Hematopoietic multipotent progenitor cell (in vitro differentiated cells): ENCODE data around the gene MDGA2. TPM values are rescaled to one million over a fixed set of nuclear protein-coding genes. Genes with fewer than 3 reads are reported as not detected.

Source experiments
- DNase-seq, 3 donors: peaks; one replicate each; pipeline ENCODE4 v3.0.0-alpha.2; 2011 to 2015; ENCODE audit warnings: low read depth in 2 of 3, low spot score in 2 of 3
- total RNA-seq: library from RNA; depleted of rRNA; stranded (reverse); fragments of >200 nt; gene quantifications from one replicate; pipeline ENCODE4 v1.2.3, GENCODE V29; 2012

The MDGA2 gene
- total RNA-seq = 0.27 TPM

DNA sequence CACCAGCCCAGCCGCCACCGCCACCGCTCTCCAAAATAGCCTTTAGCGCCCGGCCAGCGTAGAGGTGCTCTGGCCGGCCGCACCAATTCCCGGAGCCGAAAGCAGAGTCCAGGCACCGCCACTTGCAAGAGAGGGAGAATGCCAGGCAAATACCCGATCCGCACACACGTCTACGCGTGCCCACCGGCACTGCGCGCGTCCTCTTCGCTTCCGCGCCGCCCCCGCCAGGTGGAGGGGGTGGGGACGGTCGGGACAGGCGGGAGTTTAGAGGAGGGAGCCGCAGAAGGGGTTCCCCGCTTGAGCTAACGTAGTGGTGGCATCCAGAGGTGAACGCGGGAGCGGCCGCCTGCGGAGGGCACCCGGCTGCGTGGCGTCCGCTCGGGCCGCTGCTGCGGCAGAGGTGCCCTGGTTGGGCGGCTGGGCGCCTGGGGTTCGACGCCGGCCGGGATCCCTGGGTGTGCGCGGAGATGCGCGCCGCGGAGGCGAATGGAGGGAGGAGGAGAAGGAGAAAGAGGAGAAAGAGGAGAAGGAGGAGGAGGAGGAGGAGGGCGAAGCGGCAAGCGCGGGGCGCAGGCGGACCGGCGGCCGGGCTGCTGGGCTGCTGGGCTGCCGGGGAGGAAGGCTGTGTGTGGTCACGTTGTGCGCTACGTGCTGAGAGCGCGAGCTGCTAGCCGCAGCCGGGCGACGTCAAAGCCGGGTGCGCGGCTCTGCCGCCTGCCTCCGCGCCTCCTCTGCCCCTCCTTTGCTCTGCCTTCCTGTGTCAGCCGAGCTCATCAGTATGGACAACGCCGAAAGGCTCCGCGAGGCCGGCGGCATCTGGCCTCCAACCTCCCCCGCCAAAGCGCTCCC is at the start of gene MDGA2:
MDGA2 (minus strand) TSS at position 140 of the 849 bp plus-strand sequence.
- DNase-seq = peak in 1 of 3 donors; percentile 20

DNA sequence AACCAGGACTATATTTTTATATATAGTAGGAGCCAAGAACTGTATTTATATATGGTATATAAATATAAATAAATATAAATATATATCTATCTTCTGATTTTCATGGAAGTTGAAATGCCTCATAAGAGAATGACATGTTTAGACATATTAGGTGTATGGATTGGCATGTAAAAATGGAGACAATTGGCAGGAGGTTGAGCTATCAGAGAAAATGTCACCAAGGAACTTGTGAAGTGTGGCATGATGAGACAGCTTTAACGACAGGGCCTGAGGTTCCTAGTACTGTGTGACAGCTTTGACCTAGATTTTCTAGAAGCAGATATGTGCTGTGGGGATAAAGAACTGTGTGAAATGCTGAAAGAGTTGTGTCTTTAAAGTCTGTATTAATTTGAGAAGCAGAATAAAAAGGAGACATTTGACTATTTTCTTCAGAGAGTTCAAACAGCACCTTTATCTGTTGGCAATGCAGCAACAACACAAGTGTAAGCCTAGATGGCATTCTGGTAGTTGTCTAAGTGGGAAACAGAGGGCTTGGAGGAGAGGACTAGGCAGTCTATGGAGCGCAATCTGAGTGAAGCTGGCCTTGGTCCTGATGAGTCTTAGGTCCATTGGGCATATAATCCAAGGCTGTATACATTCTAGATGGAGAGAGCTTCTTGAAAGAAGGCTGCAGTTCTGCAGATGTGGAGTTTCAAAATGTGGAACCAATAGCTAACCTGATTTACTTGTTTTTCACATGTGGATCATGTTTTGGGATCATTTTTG is 47.7 kb upstream of the MDGA2 start:
- no peak for DNase-seq

DNA sequence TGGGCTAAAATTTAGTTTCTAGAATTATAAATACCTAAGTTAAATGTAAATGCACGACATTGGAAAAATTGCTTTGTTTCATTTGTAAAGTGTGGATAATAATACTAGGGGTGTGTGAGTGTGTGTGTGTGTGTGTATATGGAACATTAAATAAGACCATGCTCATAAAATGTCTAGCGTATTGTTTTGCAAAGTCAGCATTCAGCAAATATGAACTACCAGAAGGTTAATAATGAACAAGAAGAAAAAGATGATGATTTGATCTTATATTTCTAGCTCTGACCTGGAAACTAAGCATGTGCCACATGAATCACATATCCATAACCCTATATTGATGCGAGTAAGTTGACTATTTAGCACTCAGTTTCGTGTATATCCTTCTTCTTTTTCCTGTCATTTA is 44.9 kb upstream of the MDGA2 start:
- DNase-seq = no peak

DNA sequence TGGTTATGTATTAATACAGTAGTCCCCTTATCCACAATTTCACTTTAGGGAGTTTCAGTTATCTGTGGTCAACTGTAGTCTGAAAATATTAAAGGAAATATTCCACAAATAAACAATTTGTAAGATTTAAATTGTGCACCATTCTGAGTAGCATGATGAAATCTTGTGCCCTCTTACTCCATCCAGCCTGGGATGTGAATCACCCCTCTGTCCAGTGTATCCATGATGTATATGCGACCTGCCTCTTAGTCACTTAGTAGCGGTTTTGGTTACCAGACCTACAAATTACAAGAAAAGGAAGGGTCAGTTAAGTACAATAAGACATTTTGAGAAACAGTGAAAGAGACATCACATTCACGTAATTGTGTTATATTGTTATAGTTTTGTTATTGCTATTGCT is 39.9 kb upstream of the MDGA2 start:
- DNase-seq = no peak

DNA sequence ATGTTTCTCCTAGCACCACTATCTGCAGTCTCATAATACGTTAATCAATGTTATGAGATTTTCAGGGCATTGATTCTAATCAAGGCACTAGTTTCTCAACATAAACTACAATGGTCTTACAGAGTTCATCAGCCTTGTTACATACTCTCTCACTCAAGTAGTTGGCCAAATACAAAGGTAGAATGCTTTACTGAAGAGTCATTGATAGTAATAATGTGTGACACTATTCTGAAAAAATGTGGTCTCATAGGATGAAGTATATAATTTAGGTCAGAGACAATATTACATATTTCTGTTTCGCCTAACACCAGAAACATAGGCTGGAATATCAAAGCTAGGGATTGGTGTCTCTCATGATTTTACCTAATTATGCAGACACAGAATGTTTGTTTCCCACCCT is 35.2 kb upstream of the MDGA2 start:
- DNase-seq = no peak

DNA sequence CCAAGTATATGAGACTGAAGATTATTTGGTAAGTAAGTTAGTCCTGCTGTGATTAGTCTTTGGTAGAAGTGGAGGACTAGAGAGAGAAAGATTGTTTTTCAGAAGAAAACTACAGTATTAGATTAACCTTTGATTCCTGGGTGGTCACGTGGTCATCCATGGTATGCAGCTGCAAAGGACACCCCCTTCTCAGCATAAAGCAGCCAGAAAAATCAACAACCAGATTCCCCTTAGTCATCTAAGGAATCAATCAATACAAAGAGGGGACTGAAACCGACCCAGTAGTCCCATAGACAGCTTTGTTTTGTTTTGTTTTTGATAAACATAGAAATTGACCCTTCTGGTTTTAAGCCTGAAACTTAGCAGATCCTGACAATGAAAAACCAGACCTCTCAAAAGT is 30.3 kb upstream of the MDGA2 start:
- no peak for DNase-seq

DNA sequence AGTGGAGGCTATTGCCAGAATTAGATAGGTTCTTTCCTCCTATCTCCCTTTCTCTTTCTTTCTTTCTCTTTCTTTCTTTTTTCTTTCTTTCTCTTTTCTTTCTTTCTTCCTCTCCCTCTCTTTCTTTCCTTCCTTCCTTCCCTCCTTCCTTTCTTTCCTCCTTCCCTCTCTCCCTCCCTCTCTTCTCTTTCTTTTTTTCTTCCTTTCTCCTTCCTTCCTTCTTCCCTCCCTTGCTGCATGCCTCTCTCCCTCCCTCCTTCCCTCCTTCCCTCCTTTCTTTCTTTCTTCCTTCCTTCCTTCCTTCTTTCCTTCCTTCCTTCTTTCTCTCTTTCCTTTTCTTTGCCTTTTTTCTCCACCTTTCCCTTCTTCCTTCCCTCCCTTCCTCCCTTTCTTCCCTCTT is 16.4 kb upstream of the MDGA2 start:
- no peak for DNase-seq

DNA sequence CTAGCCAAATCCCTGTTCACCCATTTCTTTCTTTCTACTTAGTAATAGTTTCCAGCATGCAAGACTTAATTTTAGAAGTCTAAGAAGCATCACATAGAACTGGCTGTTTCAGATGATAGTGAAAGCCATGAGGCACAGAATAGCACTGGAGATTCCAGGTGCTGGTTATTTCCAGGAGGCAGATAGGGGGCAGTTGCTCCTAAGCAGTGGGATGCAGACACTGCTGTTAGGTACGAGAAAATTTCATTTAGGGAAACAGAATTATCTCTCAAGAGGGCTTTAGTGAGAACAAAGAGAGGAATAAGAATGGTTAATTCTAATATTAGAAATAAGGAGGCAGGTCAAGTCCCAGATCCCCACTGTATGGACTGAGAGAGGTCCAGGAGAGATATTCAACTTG is 3.6 kb upstream of the MDGA2 start:
- no peak for DNase-seq

DNA sequence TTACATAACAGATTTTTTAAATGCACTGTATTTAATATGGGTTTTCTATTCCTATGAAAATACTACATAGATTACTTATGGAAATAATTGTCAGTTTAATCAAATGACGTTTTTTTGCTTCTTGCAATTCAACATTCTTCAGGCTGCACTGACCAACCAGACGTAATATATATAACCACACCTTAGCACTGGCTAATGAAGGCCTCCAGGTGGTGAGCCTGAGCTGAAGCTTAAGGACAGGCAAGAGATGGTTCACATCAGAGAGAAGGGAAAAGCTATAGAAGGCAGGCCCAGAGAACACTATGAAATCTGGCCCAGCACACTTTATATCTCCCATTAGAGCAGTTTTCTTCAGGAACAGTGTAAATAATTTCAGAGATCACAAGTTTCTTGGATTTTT is 2.8 kb upstream of the MDGA2 start:
- DNase-seq = no peak

DNA sequence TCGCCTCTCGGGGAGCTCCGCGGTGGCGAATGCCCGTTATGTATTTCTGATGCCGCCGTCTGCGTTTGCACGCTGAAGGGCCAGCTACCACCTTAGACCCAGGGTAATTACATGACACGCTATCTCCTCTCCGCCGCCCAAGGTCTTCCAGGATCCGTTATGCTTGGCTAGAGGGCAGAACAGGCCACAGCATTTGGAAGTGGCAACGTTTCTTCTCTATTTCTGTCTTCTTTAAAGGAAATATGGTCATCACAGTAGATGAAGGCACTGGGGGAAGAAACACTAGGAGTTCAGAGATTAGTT is 861 bp upstream of the MDGA2 start:
- DNase-seq = no peak

DNA sequence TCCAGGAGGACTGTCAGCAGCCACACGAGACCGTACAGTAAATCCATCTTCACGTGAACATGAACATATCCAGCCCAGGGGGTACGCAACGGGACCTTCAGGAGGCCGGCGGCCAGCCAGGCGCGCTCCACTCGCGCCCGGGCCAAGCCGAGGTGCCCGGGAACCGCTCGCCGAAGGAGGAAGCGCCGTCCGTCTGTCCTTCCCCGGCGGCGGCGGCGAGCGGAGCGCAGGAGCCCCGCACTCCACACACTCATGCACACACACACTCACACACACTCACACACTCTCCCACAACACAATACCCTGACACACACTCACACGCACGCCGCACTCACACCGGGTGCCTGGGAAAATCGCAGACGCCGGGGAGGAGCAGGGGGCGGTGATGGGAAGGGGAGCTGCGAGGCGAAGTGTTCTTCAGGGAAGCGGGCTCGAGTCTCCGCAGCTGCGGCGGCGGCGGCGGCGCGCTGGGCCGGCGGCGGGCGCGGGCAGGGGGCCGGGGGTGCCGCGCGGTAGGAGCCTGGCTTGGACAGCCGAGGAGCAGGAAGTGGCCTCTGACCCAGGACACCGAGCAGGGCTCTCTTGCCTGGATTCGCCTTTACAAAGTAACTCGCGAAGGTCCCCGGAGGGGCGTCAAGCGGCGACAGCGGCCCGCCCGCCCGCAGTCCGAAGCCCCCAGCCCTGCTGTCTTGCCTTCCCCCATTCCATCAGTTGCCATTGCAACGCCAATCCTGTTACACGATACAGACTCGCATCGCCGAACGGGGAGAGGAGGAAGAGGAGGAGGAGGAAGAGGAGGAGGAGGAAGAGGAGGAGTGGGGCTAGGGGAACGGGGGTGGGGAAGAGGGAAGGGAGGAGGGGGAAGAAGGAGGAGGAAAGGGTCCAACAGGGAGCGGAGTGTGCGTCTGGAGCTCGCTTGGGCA is 601 bp downstream of the MDGA2 start:
- peak in 1 of 3 donors; percentile 8 for DNase-seq

DNA sequence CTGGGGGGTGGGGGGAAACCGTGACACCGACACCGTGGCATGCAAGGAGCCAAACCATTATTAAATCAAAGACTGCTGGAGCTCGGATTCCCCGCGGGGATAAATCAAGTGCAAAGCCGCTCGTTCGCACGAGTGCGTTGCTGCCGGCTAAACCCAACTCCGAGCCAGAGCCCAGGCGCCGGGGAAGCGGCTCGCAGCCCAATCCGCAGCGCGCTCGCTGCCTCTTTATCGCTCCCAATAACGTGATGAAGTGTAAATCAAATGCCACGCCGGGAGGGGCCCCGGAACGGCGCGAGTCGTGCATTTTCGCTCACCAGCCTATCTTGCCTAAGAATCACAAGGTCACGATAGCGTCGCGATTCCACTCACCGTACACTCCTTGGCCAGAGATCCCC is 1.3 kb downstream of the MDGA2 start:
- DNase-seq = peak in 1 of 3 donors; percentile 7

DNA sequence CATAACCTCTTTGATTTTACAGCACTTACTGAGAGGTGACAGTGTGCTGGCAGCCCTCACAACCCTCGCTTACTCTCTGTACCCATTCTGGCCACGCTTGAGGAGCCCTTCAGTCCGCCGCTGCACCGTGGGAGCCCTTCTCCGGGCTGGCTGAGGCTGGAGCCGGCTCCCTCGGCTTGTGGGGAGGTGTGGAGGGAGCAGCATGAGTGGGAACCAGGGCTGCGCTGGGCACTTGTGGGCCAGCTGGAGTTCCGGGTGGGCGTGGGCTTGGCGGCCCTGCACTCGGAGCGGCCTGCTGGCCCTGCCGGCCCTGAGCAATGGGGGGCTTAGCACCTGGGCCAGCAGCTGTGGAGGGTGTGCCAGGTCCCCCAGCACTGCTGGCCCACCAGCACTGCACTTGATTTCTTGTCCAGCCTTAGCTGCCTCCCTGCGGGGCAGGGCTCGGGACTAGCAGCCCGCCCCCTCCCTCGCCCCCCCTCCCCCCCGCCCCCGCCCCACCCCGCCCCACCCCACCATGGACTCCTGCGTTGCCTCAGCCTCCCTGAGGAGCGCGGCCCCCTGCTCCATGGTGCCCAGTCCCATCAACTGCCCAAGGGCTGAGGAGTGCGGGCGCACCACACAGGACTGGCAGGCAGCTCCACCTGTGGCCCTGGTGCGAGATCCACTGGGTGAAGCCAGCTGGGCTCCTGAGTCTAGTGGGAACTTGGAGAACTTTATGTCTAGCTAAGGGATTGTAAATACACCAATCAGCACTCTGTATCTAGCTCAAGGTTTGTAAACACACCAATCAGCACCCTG is 9.9 kb downstream of the MDGA2 start:
- no peak for DNase-seq

DNA sequence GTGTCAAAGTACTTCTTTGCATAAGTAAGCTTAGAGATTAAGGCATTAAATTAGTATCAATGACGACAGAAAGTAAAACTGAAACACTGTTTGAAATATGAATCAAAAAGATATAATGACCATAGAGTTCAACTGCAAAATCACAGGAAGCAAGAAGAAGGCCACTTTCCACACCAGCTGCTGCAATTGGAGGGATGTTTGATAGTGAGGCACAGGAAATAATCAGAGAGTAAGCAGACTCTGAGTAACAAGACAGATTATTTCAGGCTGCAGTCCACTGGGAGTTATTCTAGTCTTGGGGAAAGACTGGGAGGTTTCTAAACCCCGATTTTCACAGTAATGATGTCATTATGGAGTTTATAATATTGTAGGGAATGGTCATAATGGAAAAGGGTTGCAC is 12.9 kb downstream of the MDGA2 start:
- no peak for DNase-seq

DNA sequence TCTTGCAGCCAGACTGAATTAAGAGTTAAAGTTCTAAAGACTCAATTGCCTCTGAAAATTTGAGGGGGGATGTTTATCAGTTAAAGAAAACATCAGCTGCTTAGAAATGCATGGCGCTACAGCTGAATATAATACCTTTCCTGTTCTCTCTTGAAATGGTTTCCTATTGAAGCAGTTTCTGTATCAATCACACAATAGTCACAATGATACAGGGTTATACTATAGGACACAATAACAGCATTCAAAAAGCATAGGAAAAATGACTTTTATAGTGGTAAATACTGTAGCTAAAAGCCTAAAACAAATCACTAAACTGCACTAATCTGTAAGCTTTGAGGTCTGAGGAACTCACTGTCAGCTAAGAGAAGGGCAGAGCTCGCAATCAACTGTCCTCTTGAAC is 15.2 kb downstream of the MDGA2 start:
- no peak for DNase-seq

DNA sequence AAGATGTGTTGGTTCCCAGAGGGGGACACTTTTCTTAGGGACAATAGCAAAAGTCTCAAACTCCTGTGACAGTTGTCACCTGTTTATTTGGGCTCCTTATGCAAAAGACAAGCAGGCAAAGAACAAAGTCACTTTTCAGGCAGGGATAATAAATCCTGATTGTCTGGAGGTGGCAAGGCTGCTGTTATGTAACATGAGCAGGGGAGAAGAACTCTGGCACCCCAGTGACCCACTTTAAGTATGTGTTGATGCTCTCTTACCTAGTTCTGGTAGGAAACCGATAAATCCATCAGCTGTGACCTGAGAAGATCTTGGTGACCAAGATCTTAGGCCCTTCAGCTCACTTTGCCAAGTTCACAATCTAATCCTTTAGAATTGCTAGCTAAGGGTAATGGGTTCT is 17.4 kb downstream of the MDGA2 start:
- no peak for DNase-seq

DNA sequence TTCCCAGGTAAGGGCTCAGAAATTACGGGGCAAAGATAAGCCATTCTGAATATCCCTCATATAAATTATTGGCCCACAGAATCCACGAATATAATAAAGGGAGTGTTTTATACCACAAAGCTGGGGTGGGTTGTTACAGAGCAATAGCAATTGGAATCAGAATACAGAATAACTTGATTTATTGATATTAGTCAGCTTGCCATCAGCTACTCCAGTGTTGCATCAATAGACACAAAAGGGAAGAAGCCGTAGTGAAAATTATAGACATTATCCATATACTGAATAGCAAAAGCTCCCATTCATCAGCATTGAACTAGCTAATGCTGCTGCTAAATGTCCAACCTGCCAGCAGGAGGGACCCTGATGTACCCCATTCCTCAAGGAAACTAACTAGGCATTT is 18.3 kb downstream of the MDGA2 start:
- no peak for DNase-seq

DNA sequence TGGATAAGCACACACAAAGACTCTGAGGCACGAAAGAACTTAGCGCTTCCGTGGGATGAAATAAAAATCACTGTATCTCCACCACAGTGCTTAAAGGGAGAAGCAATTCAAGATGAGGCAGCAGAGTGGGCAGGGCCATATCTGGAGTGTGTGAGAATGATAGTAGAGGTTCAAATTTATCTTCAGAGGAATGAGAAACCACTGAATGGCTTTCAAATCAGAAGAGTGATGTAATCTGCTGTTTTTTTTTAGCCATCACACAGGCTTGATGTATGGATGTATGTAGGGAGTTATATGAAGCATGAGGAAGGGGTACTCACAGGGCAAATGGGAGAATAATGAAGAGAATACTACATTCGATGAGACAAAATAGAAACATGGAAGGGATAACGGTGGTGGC is 24.1 kb downstream of the MDGA2 start:
- DNase-seq = no peak

DNA sequence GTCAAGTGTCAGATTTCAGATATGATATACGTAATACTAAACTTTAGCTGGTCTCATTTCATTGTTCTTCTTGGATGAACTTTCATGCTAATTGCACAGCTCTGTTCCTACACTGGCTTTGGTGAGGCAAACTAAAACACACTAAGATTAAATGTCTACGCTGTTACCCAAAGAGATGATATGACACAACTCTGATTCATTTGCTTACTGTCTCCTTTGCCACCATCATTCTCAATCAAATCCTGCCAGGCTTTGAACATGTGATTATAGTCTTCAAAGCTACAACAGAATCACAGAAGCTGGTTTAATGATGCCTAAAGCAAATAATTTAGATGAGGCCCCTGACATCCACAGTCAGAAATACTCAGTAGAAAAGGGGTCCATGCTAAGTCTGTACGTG is 37.7 kb downstream of the MDGA2 start:
- DNase-seq = no peak
